Measurements from ENCODE around the gene CMTM5. TPM values are rescaled to one million over a fixed set of nuclear protein-coding genes. Genes with fewer than 3 reads are reported as not detected.
A peak's percentile ranks its signal among the peaks of the same experiment; 100 is the strongest.

Gene CMTM5
- total RNA-seq, 1 experiment from 2014 or later = not detected

GRCh38 chr14:23380197-23380914 is 3.5 kb downstream of the CMTM5 start:
- TF ChIP-seq EZH2 (IDR thresholded peaks at IDR 0.05) (no peak), ZBTB33 (IDR thresholded peaks at IDR 0.05; ENCODE audit: extremely low read depth, insufficient replicate concordance, low read length) (no peak), TCF7L2 (IDR thresholded peaks at IDR 0.05; ENCODE audit: borderline replicate concordance, extremely low read depth, insufficient read depth, insufficient read length) (no peak), MAX (IDR thresholded peaks at IDR 0.05) (no peak), SP1 (IDR thresholded peaks at IDR 0.05; ENCODE audit: low read depth) (no peak), CEBPB (IDR thresholded peaks at IDR 0.05; ENCODE audit: low read depth) (no peak), ZNF274 (IDR thresholded peaks at IDR 0.05; ENCODE audit: low read depth, low read length) (no peak)
- intact Hi-C loops (cut with micrococcal nuclease) = loop anchor here (1.0 to 5.0 kb wide), 3 partner anchors 52 to 258 kb away; no protein-coding TSS in a partner anchor
- Histone ChIP-seq H2AFZ (ENCODE audit: low read depth, low read length, poor library complexity, severe bottlenecking) (no peak overlapping the region), H3K4me3 (replicated peaks in 1 of 2; ENCODE audit: low read depth in 1 of 2, low read length in 2 of 2) (no peak overlapping the region), H3K9me3 (ENCODE audit: control insufficient read depth in 1 of 2, insufficient read depth in 1 of 2, low read depth in 1 of 2, low read length in 2 of 2) (no peaks in the 10 kb centered on the region), H3K4me1 (ENCODE audit: control insufficient read depth in 1 of 2, insufficient read depth in 2 of 2, low read length in 2 of 2) (no peaks in the 10 kb centered on the region), H3K79me2 (ENCODE audit: insufficient read depth, low read length) (no peaks in the 10 kb centered on the region), H3K9ac (ENCODE audit: low read length) (no peak overlapping the region), H3K4me2 (ENCODE audit: low read length) (no peak overlapping the region), H3K36me3 (ENCODE audit: control insufficient read depth in 1 of 2, insufficient read depth in 2 of 2, low read length in 2 of 2) (no peaks in the 10 kb centered on the region), H4K20me1 (ENCODE audit: insufficient read depth) (no peaks in the 10 kb centered on the region), H3K9me2 (ENCODE audit: insufficient read depth) (no peaks in the 10 kb centered on the region), H3K27ac (ENCODE audit: low read depth, low read length) (no peak overlapping the region), H3K27me3 (ENCODE audit: insufficient read depth, low read length) (0 out of 2 replicates have a peak, but pooled peaks cover 6% of the 10 kb centered on the region)
- BruUV-seq (replicated peaks) = no TSS peak
- ATAC-seq (peak; percentile 33), DNase-seq (ENCODE audit: low read depth, low spot score) (no peak)
- ChIA-PET RAD21 (ENCODE audit: low non-redundant PET in 1 of 2, low total read pairs in 2 of 2, uncharacterized antibody in 2 of 2, unreplicated experiment in 2 of 2) (interaction anchor here (0.6 to 1.6 kb wide), 3 partner anchors 20 to 81 kb away, joined by 4 to 8 read pairs (median 6); no protein-coding TSS in a partner anchor), CTCF (interaction anchor here (0.6 to 3.1 kb wide), 24 partner anchors 8 to 318 kb away, joined by 3 to 24 read pairs (median 4); partner anchors contain the start of genes PABPN1 and SLC22A17), POLR2A (interaction anchor here (0.8 to 1.3 kb wide), 2 partner anchors 54 to 257 kb away, joined by 3 read pairs; no protein-coding TSS in a partner anchor)

All from HCT116 (cell line).